Gastroesophageal sphincter (tissue), 3 donors: ENCODE results near the gene RHBG.

Experiments used
- CTCF ChIP-seq, 4 experiments: fragments of 200-600 bp in 2 of 4; fragments of 450-650 bp in 2 of 4; sonication (generic) in 1 of 4; IDR thresholded peaks; one replicate each; pipeline ENCODE4 v1.5.1; 2017 to 2019; ENCODE audit warnings: antibody characterized with exemption in 4 of 4, mild to moderate bottlenecking in 2 of 4, moderate library complexity in 2 of 4
- POLR2A ChIP-seq, 2 donors: fragments of 450-650 bp; IDR thresholded peaks; one replicate each; pipeline ENCODE4 v1.6.1; 2017; ENCODE audit warnings: antibody characterized with exemption in 2 of 2, mild to moderate bottlenecking in 2 of 2, moderate library complexity in 1 of 2
- POLR2AphosphoS5 ChIP-seq: sonication (generic); formaldehyde crosslinking; IDR thresholded peaks from one replicate; pipeline ENCODE4 v1.6.1; 2017; ENCODE audit warnings: antibody characterized with exemption

DNA sequence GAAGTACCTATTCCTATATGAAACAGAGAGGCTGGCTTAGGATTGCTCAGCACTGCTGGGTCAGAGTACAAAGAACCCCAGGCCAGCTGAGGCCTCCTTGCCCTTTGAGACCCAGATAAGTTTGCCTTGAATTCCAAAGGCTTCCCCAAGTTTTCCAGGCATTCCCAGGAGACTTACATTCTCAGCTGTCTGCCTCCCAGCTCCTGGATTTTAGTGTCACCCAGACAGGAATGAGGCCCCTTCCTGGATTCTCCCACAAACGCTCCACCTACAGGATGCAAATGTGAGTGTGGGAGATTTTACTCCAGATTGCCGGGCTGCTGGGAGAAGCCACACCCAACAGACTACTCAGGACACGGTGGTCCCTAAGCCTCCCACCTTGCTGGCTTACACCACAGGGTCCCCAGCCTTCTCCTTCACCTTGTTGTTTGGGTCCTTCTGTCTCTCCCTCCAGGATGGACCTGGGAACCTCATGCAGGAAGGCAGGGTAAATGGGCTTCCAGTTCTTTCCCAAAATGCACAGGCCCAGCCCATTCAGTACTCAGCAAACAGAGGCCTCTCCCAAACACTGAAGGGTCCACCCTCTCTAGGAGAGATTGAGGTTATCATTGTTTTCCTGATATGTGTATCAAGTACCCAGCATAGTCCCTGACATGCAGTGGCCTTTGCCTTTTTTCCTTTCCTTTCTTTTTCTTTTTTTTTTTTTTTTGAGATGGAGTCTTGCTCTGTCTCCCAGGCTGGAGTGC lies 10.6 kb downstream of the RHBG start:
- TF ChIP-seq CTCF (IDR thresholded peaks at IDR 0.05) (no peak), POLR2A (IDR thresholded peaks at IDR 0.05) (no peak), POLR2AphosphoS5 (no peak)
